GM12878 (cell line): Measurements from ENCODE around the gene NCAN. TPM values are rescaled to one million over a fixed set of nuclear protein-coding genes. Genes with fewer than 3 reads are reported as not detected.

Experiments used
- ATAC-seq: fragments of 200-7000 bp; cut with Tn5 transposase; 3 replicates; pipeline ENCODE4 v1.9.1; 2020; ENCODE audit warnings: mild to moderate bottlenecking, moderate library complexity
- BruUV-seq: library from RNA; stranded (reverse); fragments of 400-500 nt; replicated peaks from 2 replicates; lab custom pipeline; 2021; lab: Mats Ljungman, UMichigan
- CTCF ChIA-PET: fragments of 300-600 bp; sonication (Branson Sonifier 250); formaldehyde crosslinking; extraction: SDS; loops from one replicate; lab custom pipeline; 2021; ENCODE audit warnings: inconsistent platforms; lab: Yijun Ruan, JAX
- POLR2A ChIA-PET: fragments of 350-600 bp; formaldehyde crosslinking; extraction: SDS; loops from one replicate; lab custom pipeline; 2021; ENCODE audit warnings: inconsistent platforms; lab: Charles Lee
- RAD21 ChIA-PET: fragments of 300-600 bp; sonication (Branson Sonifier 250); formaldehyde crosslinking; loops from one replicate; lab custom pipeline; 2023; ENCODE audit warnings: antibody characterized with exemption; ENCODE audit not compliant: unreplicated experiment; lab: Charles Lee
- SMC1A ChIA-PET: fragments of 300-600 bp; sonication (Branson Sonifier 250); formaldehyde crosslinking; loops from one replicate; lab custom pipeline; 2023; ENCODE audit not compliant: unreplicated experiment, uncharacterized antibody; lab: Charles Lee
- DNase-seq: peaks from one replicate; pipeline ENCODE4 v3.0.0-alpha.2; 2011; ENCODE audit warnings: low read depth, low spot score
- FAIRE-seq: peaks from 3 replicates; lab custom pipeline; 2011; peaks lifted over from hg19 to GRCh38; lab: Jason Lieb, UNC
- H2AFZ ChIP-seq: 2 replicates; pipeline ENCODE4 v1.6.0; 2011; ENCODE audit warnings: low read depth, low read length, control low read depth; ENCODE audit not compliant: control insufficient read depth
- H3K27ac ChIP-seq: 2 replicates; pipeline ENCODE4 v1.5.1; 2011; ENCODE audit warnings: control low read depth; ENCODE audit not compliant: control insufficient read depth, insufficient read depth
- H3K27me3 ChIP-seq, 2 experiments: replicated peaks in 1 of 2; 2 replicates each; pipeline versions ENCODE4 v1.6.0 to v1.6.1; 2011; ENCODE audit warnings: low read length in 1 of 2; ENCODE audit not compliant: control insufficient read depth in 2 of 2, insufficient read depth in 2 of 2
- H3K36me3 ChIP-seq, 2 experiments: 2 replicates each; pipeline ENCODE4 v1.5.1; 2011; ENCODE audit warnings: low read length in 1 of 2; ENCODE audit not compliant: control insufficient read depth in 2 of 2, insufficient read depth in 2 of 2
- H3K4me1 ChIP-seq: 2 replicates; pipeline ENCODE4 v1.6.1; 2011; ENCODE audit warnings: mild to moderate bottlenecking, low read length, moderate library complexity, mixed read lengths; ENCODE audit not compliant: control insufficient read depth, insufficient read depth
- H3K4me2 ChIP-seq: 2 replicates; pipeline ENCODE4 v1.6.0; 2011; ENCODE audit warnings: control low read depth; ENCODE audit not compliant: control insufficient read depth, insufficient read depth
- H3K4me3 ChIP-seq: fragments of 200-600 bp; sonication (generic); 2 replicates; pipeline ENCODE4 v1.5.1; 2016
- H3K79me2 ChIP-seq: 2 replicates; pipeline ENCODE4 v1.6.0; 2011; ENCODE audit warnings: low read length; ENCODE audit not compliant: control insufficient read depth, insufficient read depth
- H3K9ac ChIP-seq: 2 replicates; pipeline ENCODE4 v1.8.0; 2011; ENCODE audit warnings: low read length, control low read depth, mixed read lengths; ENCODE audit not compliant: control insufficient read depth, insufficient read depth
- H3K9me3 ChIP-seq: replicated peaks from 3 replicates; pipeline ENCODE4 v1.5.1; 2011; ENCODE audit warnings: mild to moderate bottlenecking, low read length; ENCODE audit not compliant: control insufficient read depth, insufficient read depth
- H4K20me1 ChIP-seq: 2 replicates; pipeline ENCODE4 v1.6.0; 2011; ENCODE audit not compliant: control insufficient read depth, insufficient read depth
- BACH1 ChIP-seq: fragments of 450-650 bp; IDR thresholded peaks from 2 replicates; pipeline ENCODE4 v1.6.1; 2017; ENCODE audit warnings: mild to moderate bottlenecking, borderline replicate concordance
- BMI1 ChIP-seq: fragments of 450-650 bp; IDR thresholded peaks from 2 replicates; pipeline ENCODE4 v1.6.1; 2016; ENCODE audit warnings: mild to moderate bottlenecking, moderate library complexity, borderline replicate concordance
- IKZF2 ChIP-seq, 2 experiments: fragments of 450-650 bp; IDR thresholded peaks; 2 replicates each; pipeline ENCODE4 v1.6.1; 2017; ENCODE audit warnings: mild to moderate bottlenecking in 2 of 2, moderate library complexity in 2 of 2
- MEF2B ChIP-seq: fragments of 450-650 bp; IDR thresholded peaks from 2 replicates; pipeline ENCODE4 v1.6.1; 2018; ENCODE audit warnings: mild to moderate bottlenecking, moderate library complexity; ENCODE audit not compliant: partially characterized antibody, poor library complexity, severe bottlenecking
- MTA3 ChIP-seq: IDR thresholded peaks from 2 replicates; pipeline ENCODE4 v1.6.1; 2012; ENCODE audit warnings: low read length, inconsistent platforms, borderline replicate concordance
- POU2F2 ChIP-seq: IDR thresholded peaks from 3 replicates; pipeline ENCODE4 v1.6.1; 2011; ENCODE audit warnings: low read depth, mild to moderate bottlenecking, low read length, borderline replicate concordance
- SREBF1 ChIP-seq: IDR thresholded peaks from 2 replicates; pipeline ENCODE4 v1.6.1; 2012; ENCODE audit warnings: mild to moderate bottlenecking, low read length
- SUPT20H ChIP-seq: IDR thresholded peaks from 2 replicates; pipeline ENCODE4 v1.6.1; 2011; ENCODE audit warnings: low read depth, mild to moderate bottlenecking, low read length, moderate library complexity, borderline replicate concordance; ENCODE audit not compliant: control insufficient read depth
- TCF7 ChIP-seq: IDR thresholded peaks from 2 replicates; pipeline ENCODE4 v1.6.1; 2014; ENCODE audit warnings: antibody characterized with exemption, borderline replicate concordance
- WGBS: methylation state at CpG from one replicate; pipeline ENCODE4 v1.1.6; 2016; ENCODE audit warnings: low lambda C conversion rate; ENCODE audit not compliant: insufficient replicate concordance, insufficient coverage; ENCODE audit errors: missing lambda C conversion rate; 5-methylcytosine and 5-hydroxymethylcytosine counted together
- in situ Hi-C: fragments of 300-500 bp; cut with MboI; formaldehyde crosslinking; loops from 9 replicates; pipeline ENCODE4 v1.14.3; 2018; ENCODE audit warnings: mixed read lengths
- intact Hi-C: fragments of 100-400 bp; cut with micrococcal nuclease; formaldehyde crosslinking; loops from one replicate; pipeline ENCODE4 v1.14.2; 2022; ENCODE audit not compliant: unreplicated experiment
- polyA plus RNA-seq, 11 experiments: library from polyadenylated mRNA; depleted of rRNA in 4 of 11; unstranded in 6 of 11; stranded (reverse) in 5 of 11; fragments of >200 nt; fragmentation: Nextera tagmentation in 4 of 11; fragmentation: Illumina TruSeq in 1 of 11; extraction: Ambion mirVana in 4 of 11; extraction: Trizol in 1 of 11; gene quantifications; 1 replicate in 1 of 11; 2 replicates in 10 of 11; pipeline versions ENCODE4 v1.2.1 to v1.2.3, GENCODE V29; 2011 to 2016; ENCODE audit warnings: inconsistent platforms in 2 of 11, missing spikeins in 2 of 11, low read depth in 1 of 11
- total RNA-seq, 4 experiments: library from RNA; depleted of rRNA in 3 of 4; stranded (reverse); fragments of >200 nt in 3 of 4; fragmentation: Illumina TruSeq in 1 of 4; extraction: Trizol in 1 of 4; gene quantifications; 2 replicates each; pipeline versions ENCODE4 v1.2.1 to v1.2.3, GENCODE V29; 2013 to 2021
- TF ChIP-seq, protein P1 (sequence below): fragments of 450-650 bp; IDR thresholded peaks from 2 replicates; pipeline ENCODE4 v1.6.1; 2017; ENCODE audit warnings: borderline replicate concordance
- TF ChIP-seq, protein P2 (sequence below): fragments of 450-650 bp; formaldehyde crosslinking; IDR thresholded peaks from 2 replicates; pipeline ENCODE4 v1.4.0; 2022; ENCODE audit warnings: mild to moderate bottlenecking, moderate library complexity
- TF ChIP-seq, protein P3 (sequence below): fragments of 450-650 bp; IDR thresholded peaks from 2 replicates; pipeline ENCODE4 v1.6.1; 2017; ENCODE audit warnings: mild to moderate bottlenecking, moderate library complexity

NCAN gene
- total and polyA plus RNA-seq, 10 of the 15 experiments (the other 5 are each of a cell fraction or from before 2014, with no cell fraction given) = 0.02 to 0.34 (median 0.12) TPM; not detected in 1

DNA sequence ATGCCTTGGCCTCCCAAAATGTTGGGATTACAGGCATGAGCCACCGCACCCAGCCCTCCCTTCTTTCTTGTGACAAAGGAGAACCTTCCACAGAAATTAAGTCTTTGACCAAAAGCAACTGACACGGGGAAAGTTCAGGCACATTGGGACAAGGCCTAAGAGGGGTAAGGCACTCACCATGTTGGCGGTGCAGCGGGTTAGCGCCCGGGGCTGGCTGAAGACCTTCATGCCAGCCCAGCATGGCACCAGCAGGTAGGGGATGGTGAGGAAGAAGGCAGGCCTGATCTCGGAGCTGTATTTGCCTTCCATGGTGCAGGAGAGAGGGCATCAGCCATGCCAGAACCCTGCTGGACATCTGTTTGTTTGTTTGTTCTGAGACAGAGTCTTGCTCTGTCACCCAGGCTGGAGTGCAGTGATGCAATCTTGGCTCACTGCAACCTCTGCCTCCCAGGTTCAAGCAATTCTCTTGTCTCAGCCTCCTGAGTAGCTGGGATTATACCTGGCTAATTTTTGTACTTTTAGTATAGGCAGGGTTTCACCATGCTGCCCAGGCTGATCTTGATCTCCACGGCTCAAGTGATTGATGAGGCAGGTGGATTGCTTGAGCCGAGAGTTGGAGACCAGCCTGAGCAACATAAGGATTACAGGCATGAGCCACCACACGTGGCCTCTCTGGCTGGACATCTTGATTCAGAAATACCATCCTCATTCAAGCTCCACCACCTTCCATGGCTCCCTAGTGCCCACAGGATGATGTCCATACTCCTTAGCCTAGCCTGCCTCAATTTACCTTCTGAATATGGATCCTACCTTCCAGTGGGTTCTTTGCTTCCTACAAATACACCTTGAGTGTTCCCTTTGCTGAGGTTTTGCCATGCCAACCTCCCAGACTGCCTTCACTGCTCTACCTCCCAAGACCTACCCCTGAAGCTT, 57.0 kb downstream of the NCAN start:
- BruUV-seq = no TSS peak
- POLR2A ChIA-PET = no interaction called here
- CTCF ChIA-PET = no interaction called here
- Histone ChIP-seq H4K20me1 (no peaks in the 10 kb centered on the region), H3K9me3 (no peaks in the 10 kb centered on the region), H3K4me2 (no peak overlapping the region), H3K27me3 (peaks cover 0 to 2% of the 10 kb centered on the region in 2 experiments; a peak in 3 of 4 replicates), H3K4me3 (no peak overlapping the region), H3K36me3 (no peaks in the 10 kb centered on the region), H3K27ac (no peak overlapping the region), H3K9ac (no peak overlapping the region), H3K4me1 (no peaks in the 10 kb centered on the region), H3K79me2 (no peaks in the 10 kb centered on the region), H2AFZ (no peak overlapping the region)
- no peak for DNase-seq
- no peak for FAIRE-seq
- RAD21 ChIA-PET = no interaction called here
- SMC1A ChIA-PET = no interaction called here
- no peak for ATAC-seq
- in situ Hi-C loops (no loop called here), intact Hi-C loops (no loop called here)
- 63% methylated on average over 10 of the region's 10 CpGs for WGBS
- no peak for TF ChIP-seq MTA3
- TF ChIP-seq BACH1 = no peak
- no peak for TF ChIP-seq POU2F2
- TF ChIP-seq SUPT20H = no peak
- TF ChIP-seq, protein P1, sequence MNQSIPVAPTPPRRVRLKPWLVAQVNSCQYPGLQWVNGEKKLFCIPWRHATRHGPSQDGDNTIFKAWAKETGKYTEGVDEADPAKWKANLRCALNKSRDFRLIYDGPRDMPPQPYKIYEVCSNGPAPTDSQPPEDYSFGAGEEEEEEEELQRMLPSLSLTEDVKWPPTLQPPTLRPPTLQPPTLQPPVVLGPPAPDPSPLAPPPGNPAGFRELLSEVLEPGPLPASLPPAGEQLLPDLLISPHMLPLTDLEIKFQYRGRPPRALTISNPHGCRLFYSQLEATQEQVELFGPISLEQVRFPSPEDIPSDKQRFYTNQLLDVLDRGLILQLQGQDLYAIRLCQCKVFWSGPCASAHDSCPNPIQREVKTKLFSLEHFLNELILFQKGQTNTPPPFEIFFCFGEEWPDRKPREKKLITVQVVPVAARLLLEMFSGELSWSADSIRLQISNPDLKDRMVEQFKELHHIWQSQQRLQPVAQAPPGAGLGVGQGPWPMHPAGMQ = no peak
- no peak for TF ChIP-seq IKZF2 (IDR thresholded peaks at IDR 0.05)
- TF ChIP-seq, protein P2, sequence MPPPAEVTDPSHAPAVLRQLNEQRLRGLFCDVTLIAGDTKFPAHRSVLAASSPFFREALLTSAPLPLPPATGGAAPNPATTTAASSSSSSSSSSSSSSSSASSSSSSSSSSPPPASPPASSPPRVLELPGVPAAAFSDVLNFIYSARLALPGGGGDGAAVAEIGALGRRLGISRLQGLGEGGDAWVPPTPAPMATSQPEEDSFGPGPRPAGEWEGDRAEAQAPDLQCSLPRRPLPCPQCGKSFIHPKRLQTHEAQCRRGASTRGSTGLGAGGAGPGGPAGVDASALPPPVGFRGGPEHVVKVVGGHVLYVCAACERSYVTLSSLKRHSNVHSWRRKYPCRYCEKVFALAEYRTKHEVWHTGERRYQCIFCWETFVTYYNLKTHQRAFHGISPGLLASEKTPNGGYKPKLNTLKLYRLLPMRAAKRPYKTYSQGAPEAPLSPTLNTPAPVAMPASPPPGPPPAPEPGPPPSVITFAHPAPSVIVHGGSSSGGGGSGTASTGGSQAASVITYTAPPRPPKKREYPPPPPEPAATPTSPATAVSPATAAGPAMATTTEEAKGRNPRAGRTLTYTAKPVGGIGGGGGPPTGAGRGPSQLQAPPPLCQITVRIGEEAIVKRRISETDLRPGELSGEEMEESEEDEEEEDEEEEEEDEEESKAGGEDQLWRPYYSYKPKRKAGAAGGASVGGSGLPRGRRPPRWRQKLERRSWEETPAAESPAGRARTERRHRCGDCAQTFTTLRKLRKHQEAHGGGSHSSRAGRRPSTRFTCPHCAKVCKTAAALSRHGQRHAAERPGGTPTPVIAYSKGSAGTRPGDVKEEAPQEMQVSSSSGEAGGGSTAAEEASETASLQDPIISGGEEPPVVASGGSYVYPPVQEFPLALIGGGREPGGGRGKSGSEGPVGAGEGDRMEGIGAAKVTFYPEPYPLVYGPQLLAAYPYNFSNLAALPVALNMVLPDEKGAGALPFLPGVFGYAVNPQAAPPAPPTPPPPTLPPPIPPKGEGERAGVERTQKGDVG (CRISPR knock-in tag) = no peak
- TF ChIP-seq, protein P3, sequence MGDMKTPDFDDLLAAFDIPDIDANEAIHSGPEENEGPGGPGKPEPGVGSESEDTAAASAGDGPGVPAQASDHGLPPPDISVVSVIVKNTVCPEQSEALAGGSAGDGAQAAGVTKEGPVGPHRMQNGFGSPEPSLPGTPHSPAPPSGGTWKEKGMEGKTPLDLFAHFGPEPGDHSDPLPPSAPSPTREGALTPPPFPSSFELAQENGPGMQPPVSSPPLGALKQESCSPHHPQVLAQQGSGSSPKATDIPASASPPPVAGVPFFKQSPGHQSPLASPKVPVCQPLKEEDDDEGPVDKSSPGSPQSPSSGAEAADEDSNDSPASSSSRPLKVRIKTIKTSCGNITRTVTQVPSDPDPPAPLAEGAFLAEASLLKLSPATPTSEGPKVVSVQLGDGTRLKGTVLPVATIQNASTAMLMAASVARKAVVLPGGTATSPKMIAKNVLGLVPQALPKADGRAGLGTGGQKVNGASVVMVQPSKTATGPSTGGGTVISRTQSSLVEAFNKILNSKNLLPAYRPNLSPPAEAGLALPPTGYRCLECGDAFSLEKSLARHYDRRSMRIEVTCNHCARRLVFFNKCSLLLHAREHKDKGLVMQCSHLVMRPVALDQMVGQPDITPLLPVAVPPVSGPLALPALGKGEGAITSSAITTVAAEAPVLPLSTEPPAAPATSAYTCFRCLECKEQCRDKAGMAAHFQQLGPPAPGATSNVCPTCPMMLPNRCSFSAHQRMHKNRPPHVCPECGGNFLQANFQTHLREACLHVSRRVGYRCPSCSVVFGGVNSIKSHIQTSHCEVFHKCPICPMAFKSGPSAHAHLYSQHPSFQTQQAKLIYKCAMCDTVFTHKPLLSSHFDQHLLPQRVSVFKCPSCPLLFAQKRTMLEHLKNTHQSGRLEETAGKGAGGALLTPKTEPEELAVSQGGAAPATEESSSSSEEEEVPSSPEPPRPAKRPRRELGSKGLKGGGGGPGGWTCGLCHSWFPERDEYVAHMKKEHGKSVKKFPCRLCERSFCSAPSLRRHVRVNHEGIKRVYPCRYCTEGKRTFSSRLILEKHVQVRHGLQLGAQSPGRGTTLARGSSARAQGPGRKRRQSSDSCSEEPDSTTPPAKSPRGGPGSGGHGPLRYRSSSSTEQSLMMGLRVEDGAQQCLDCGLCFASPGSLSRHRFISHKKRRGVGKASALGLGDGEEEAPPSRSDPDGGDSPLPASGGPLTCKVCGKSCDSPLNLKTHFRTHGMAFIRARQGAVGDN = no peak
- no peak for TF ChIP-seq TCF7
- TF ChIP-seq MEF2B = no peak
- TF ChIP-seq BMI1 = no peak
- TF ChIP-seq SREBF1 = no peak
